GM10248 (cell line): Measurements from ENCODE around the gene CAV1.

Experiments
- CTCF ChIA-PET: fragments of 300-600 bp; sonication (Branson Sonifier 250); formaldehyde crosslinking; extraction: SDS; loops from one replicate; lab custom pipeline; 2021; ENCODE audit warnings: antibody characterized with exemption; lab: Yijun Ruan, JAX
- POLR2A ChIA-PET: fragments of 350-650 bp; sonication (Branson Sonifier 250); formaldehyde crosslinking; extraction: SDS; loops from one replicate; lab custom pipeline; 2020; ENCODE audit warnings: antibody characterized with exemption; lab: Yijun Ruan, JAX
- DNase-seq: peaks from one replicate; pipeline ENCODE4 v3.0.0; 2012; ENCODE audit errors: extremely low spot score
- TF ChIP-seq, protein P1 (sequence below): IDR thresholded peaks from 2 replicates; pipeline ENCODE4 v1.5.1; 2012; ENCODE audit warnings: mild to moderate bottlenecking, low read depth; ENCODE audit errors: extremely low read depth, missing control alignments, control extremely low read depth

Gene CAV1

DNA sequence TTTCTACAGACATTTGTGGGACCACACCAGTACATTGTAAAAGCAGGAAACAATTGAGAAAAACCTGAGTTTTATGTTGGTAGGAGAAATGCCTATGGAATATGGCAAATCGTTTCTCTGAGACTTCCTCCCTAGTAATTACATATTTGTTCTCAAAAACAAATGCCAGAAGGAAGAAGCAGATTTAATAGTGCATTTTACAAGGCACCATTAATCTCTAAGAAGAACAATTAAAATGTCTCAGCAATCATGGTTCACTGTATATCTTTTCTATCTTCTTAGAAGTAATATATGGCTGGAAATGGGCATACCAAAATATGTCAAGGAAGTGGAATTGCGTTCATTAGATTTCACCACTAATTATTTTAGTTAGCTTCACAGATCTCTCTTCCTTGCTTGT, 13.3 kb downstream of the CAV1 start:
- no peak for DNase-seq
- ChIA-PET CTCF (interaction anchor here (1.7 to 2.2 kb wide), 2 partner anchors 10 to 12 kb away, joined by 5 to 7 read pairs; partner anchors contain the start of gene CAV1), POLR2A (no interaction called here)
- TF ChIP-seq, protein P1, sequence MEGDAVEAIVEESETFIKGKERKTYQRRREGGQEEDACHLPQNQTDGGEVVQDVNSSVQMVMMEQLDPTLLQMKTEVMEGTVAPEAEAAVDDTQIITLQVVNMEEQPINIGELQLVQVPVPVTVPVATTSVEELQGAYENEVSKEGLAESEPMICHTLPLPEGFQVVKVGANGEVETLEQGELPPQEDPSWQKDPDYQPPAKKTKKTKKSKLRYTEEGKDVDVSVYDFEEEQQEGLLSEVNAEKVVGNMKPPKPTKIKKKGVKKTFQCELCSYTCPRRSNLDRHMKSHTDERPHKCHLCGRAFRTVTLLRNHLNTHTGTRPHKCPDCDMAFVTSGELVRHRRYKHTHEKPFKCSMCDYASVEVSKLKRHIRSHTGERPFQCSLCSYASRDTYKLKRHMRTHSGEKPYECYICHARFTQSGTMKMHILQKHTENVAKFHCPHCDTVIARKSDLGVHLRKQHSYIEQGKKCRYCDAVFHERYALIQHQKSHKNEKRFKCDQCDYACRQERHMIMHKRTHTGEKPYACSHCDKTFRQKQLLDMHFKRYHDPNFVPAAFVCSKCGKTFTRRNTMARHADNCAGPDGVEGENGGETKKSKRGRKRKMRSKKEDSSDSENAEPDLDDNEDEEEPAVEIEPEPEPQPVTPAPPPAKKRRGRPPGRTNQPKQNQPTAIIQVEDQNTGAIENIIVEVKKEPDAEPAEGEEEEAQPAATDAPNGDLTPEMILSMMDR = no peak

DNA sequence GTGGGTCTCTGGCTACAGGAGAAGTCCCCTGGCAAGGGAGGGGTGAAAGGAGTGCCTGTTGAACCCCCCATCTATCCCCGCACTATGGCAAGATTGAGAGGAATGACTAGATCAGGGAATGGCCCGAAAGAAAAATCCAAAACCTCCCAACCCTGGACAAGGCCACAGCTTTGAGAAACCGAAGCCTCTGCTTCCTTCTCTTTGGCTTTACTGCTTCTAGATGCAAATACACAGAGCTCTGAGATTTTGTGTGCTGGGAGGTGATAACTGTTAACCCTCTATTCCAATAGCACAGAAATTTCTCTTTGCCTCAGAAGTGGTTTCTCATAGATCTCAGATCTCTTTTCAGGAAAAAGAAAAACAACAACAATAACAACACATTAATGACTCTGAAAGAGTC, 15.0 kb downstream of the CAV1 start:
- ChIA-PET POLR2A (no interaction called here), CTCF (interaction anchor here (5.6 kb wide), 1 partner anchor 13 kb away, joined by 21 read pairs; no protein-coding TSS in a partner anchor)
- TF ChIP-seq, protein P1 = no peak
- no peak for DNase-seq

DNA sequence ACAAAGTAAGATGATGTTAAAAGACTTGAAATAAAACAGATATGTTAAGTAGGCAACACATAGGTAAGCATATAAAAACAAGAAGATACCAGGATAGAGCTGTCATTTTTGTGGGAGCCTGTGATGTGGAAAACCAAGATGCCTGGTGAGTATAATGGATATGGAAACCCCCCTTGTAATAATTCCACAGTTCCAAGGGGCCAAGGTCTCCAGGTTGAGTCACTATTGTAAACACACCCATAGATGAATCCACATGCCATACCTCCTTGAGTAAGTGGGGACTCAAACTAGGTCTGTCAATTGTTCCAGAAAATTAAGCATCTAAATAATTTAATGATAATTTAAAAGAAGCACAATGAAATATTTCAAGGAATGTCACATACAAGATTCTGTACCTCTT, 15.9 kb downstream of the CAV1 start:
- ChIA-PET CTCF (interaction anchor here (1.5 to 5.6 kb wide), 2 partner anchors 8 to 14 kb away, joined by 4 to 21 read pairs; no protein-coding TSS in a partner anchor), POLR2A (no interaction called here)
- no peak for DNase-seq
- TF ChIP-seq, protein P1 = no peak

DNA sequence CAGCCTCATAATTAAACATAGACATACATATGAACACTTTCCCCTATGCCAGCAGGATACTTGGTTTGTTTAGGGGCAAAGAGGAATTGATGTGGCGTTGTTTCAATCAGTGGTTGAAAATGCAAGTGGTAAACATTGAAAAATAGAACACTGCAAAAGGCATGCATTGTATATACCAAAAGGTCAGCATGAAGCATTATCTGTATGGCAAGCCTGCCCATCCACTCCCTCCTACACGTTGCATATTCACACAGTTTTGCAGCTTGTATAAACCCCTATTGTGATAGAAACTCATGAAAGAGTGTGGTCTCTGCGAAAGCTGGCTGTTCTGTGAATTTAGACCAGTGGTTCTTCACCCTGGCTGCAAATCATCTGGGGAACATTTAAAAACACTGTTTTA, 17.1 kb downstream of the CAV1 start:
- CTCF ChIA-PET = interaction anchor here (1.2 to 5.6 kb wide), 4 partner anchors 10 to 47 kb away, joined by 3 to 21 read pairs (median 4); no protein-coding TSS in a partner anchor
- no peak for DNase-seq
- TF ChIP-seq, protein P1 = no peak
- POLR2A ChIA-PET = no interaction called here

DNA sequence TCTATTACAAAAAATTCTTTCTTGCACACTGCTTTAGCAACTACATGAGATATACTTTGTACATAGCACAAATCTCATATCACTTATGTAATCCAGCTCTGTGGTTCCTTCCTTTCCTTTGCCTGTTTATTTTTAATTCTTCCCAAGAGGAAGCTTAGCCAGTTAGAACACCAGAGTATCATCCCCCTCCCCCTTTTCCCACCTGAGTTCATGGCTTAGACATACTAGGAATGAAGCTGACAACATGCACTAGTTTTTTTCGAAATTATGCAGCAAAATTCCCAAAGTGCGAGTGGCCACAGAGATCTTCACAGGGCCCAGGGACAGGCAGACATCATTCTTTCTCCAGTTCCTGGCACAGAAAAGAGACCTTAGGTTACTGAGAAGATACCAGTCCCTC, 17.8 kb downstream of the CAV1 start:
- ChIA-PET POLR2A (no interaction called here), CTCF (interaction anchor here (1.2 to 5.6 kb wide), 3 partner anchors 12 to 46 kb away, joined by 3 to 21 read pairs (median 4); no protein-coding TSS in a partner anchor)
- DNase-seq = no peak
- TF ChIP-seq, protein P1 = no peak

DNA sequence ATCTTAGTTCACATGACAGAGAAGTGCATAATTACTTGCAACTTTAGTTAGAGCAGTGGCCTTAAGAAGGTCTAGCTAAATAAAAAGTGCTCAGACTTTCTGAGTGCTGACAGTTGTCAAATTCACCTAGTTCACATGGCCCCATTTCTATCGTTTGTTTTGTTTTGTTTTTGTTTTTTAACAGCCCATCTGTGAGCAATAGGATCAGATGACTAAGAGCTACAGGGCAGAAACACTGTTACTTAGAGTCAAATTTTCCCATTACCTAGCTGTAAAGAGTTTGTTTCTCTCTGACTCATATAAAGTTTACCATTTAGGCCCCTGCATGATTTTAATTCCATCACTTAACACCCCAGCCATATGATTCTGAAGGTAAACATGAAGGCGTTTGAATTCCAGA, 18.8 kb downstream of the CAV1 start:
- CTCF ChIA-PET = interaction anchor here (1.0 to 5.6 kb wide), 5 partner anchors 11 to 47 kb away, joined by 3 to 21 read pairs (median 4); no protein-coding TSS in a partner anchor
- POLR2A ChIA-PET = no interaction called here
- no peak for DNase-seq
- TF ChIP-seq, protein P1 = no peak
